K562 (cell line): Measurements from ENCODE around the gene USP2. TPM values are rescaled to one million over a fixed set of nuclear protein-coding genes. Genes with fewer than 3 reads are reported as not detected.

Experiments used
- ARID1B ChIP-seq: fragments of 450-650 bp; IDR thresholded peaks from 2 replicates; pipeline ENCODE4 v1.6.1; 2016; ENCODE audit warnings: antibody characterized with exemption, mild to moderate bottlenecking, inconsistent platforms
- ATF1 ChIP-seq, 2 experiments: fragments of 450-650 bp in 1 of 2; IDR thresholded peaks; 2 replicates each; pipeline ENCODE4 v1.6.1; 2016; ENCODE audit warnings: missing compliant biosample characterization in 1 of 2, missing genetic modification characterization in 1 of 2
- CTCFL ChIP-seq: IDR thresholded peaks from 2 replicates; pipeline ENCODE4 v1.6.1; 2011; ENCODE audit warnings: borderline replicate concordance, low read depth, mild to moderate bottlenecking, moderate library complexity, low read length; ENCODE audit not compliant: insufficient read depth, poor library complexity, severe bottlenecking
- L3MBTL2 ChIP-seq: fragments of 450-650 bp; IDR thresholded peaks from 2 replicates; pipeline ENCODE4 v1.6.1; 2016; ENCODE audit warnings: mild to moderate bottlenecking, moderate library complexity
- MAX ChIP-seq: sonication (generic); formaldehyde crosslinking; IDR thresholded peaks from 2 replicates; pipeline ENCODE4 v1.9.0; 2022; ENCODE audit warnings: mild to moderate bottlenecking, missing genetic modification reagents
- MCM3 ChIP-seq: fragments of 450-650 bp; IDR thresholded peaks from 2 replicates; pipeline ENCODE4 v1.6.1; 2016
- MECOM ChIP-seq: fragments of 250-450 bp; sonication (Bioruptor Pico); IDR thresholded peaks from 2 replicates; pipeline ENCODE4 v1.8.0; 2022; ENCODE audit warnings: inconsistent platforms
- MLLT1 ChIP-seq, 2 experiments: fragments of 450-650 bp; IDR thresholded peaks; 2 replicates each; pipeline ENCODE4 v1.6.1; 2016
- RAD21 ChIP-seq, 2 experiments: fragments of 250-450 bp in 1 of 2; fragments of 450-650 bp in 1 of 2; sonication (Bioruptor Pico) in 1 of 2; formaldehyde crosslinking in 1 of 2; IDR thresholded peaks in 1 of 2; conservative IDR thresholded peaks in 1 of 2; 2 replicates each; pipeline versions ENCODE4 v1.4.0 to v1.8.0; 2020 to 2022; ENCODE audit warnings: mild to moderate bottlenecking in 2 of 2, moderate library complexity in 1 of 2
- RNF2 ChIP-seq: sonication (generic); IDR thresholded peaks from 2 replicates; pipeline ENCODE4 v1.6.1; 2016
- SMARCA4 ChIP-seq: fragments of 450-650 bp; IDR thresholded peaks from 2 replicates; pipeline ENCODE4 v1.6.1; 2016
- THRB ChIP-seq: fragments of 450-650 bp; formaldehyde crosslinking; conservative IDR thresholded peaks from 2 replicates; pipeline ENCODE4 v1.4.0; 2022; ENCODE audit warnings: mild to moderate bottlenecking, missing genetic modification characterization
- VEZF1 ChIP-seq: fragments of 200-800 bp; sonication (Bioruptor generic); IDR thresholded peaks from 2 replicates; pipeline ENCODE4 v1.6.1; 2017; ENCODE audit warnings: missing genetic modification characterization, missing compliant biosample characterization
- XRCC5 ChIP-seq: fragments of 200-400 bp; formaldehyde crosslinking; IDR thresholded peaks from 2 replicates; pipeline ENCODE4 v1.6.1; 2017; ENCODE audit warnings: low read depth, mild to moderate bottlenecking, low read length
- polyA plus RNA-seq, 8 experiments: library from polyadenylated mRNA; depleted of rRNA in 4 of 8; stranded (reverse) in 5 of 8; unstranded in 3 of 8; fragments of >200 nt; fragmentation: Nextera tagmentation in 2 of 8; fragmentation: Illumina TruSeq in 1 of 8; extraction: Ambion mirVana in 2 of 8; extraction: Trizol in 1 of 8; gene quantifications; 2 replicates each; pipeline versions ENCODE4 v1.2.1 to v1.2.3, GENCODE V29; 2011 to 2014; ENCODE audit warnings: inconsistent platforms in 1 of 8, missing spikeins in 1 of 8
- total RNA-seq, 7 experiments: library from RNA; depleted of rRNA in 6 of 7; stranded (reverse); fragments of >200 nt in 6 of 7; fragmentation: Illumina TruSeq in 2 of 7; extraction: Trizol in 2 of 7; gene quantifications; 2 replicates each; pipeline versions ENCODE4 v1.2.1 to v1.2.3, GENCODE V29; 2011 to 2021; ENCODE audit warnings: low replicate concordance in 1 of 7
- TF ChIP-seq, protein P1 (sequence below), 2 experiments: IDR thresholded peaks; 2 replicates each; pipeline ENCODE4 v1.6.1; 2011; ENCODE audit warnings: borderline replicate concordance in 1 of 2, control low read depth in 1 of 2, low read depth in 1 of 2, low read length in 1 of 2, mild to moderate bottlenecking in 1 of 2, mixed read lengths in 1 of 2, moderate library complexity in 1 of 2; ENCODE audit not compliant: insufficient read depth in 1 of 2, insufficient read length in 1 of 2, poor library complexity in 1 of 2, severe bottlenecking in 1 of 2; ENCODE audit errors: extremely low read depth in 1 of 2
- TF ChIP-seq, protein P2 (sequence below): fragments of 450-650 bp; IDR thresholded peaks from 2 replicates; pipeline ENCODE4 v1.6.1; 2016; ENCODE audit warnings: missing biosample characterization, missing genetic modification characterization
- TF ChIP-seq, protein P3 (sequence below): fragments of 250-450 bp; sonication (Bioruptor Pico); IDR thresholded peaks from 2 replicates; pipeline ENCODE4 v1.8.0; 2021; ENCODE audit warnings: moderate library complexity, mild to moderate bottlenecking, inconsistent platforms

The USP2 gene
- total and polyA plus RNA-seq, 9 of the 15 experiments (the other 6 are each of a cell fraction or from before 2014, with no cell fraction given) = 2.8 to 16.9 (median 3.9) TPM

DNA sequence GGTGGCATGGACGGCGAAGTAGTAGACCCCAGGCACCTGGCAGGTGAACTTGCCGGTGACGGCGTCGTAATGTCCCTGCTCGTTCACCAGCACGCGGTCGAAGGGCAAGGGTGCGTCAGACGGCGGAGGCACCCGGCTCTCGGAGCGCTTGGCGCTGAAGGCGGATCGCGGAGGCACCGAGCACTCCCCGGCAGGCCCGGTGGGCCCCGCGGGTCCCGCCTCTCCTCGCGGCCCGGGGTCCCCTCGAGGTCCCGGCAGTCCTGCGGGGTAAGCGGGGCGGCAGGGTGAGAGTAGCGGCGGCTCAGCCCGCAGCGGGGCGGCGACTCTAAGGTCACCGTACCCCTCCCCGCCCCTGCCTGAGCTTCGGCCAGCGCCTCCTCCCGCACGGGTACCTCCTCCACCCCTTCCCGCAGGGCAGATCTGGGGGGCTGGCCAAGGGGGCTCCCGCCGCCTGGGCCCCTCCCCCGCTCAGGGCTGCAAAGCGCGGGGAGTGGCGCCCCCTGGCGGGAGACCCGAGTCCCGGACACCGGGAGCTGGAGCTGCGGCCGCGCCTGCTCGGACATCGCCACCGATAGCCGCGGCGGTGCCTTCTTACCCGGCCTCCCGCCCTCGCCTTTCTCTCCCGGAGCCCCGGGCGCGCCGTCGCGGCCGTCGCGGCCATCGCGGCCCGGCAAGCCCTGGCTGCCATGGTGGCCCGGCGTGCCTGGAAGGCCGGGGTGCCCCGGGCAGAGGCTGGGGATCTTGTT lies 41.7 kb downstream of the USP2 start (continued):
- TF ChIP-seq THRB (CRISPR knock-in tag) (no peak), ATF1 (CRISPR knock-in tag; IDR thresholded peaks at IDR 0.05) (no peak), ATF1 (tag; IDR thresholded peaks at IDR 0.05) (peak; percentile 50; the same call in 1 of the 2 replicates), MAX (peak; percentile 78), RAD21 (CRISPR knock-in tag; conservative IDR thresholded peaks at IDR 0.05 in 1 of 2, IDR thresholded peaks at IDR 0.05 in 1 of 2) (peak; percentile 50 to 69), ARID1B (peak; percentile 34; the same call in 1 of the 2 replicates), MECOM (CRISPR knock-in tag) (peak; percentile 48; the same call in 1 of the 2 replicates), CTCFL (peak; percentile 96), VEZF1 (peak; percentile 79), L3MBTL2 (peak; percentile 98), RNF2 (peak; percentile 7; the same call in 1 of the 2 replicates), SMARCA4 (no peak), XRCC5 (peak; percentile 82; the same call in 1 of the 2 replicates), MCM3 (no peak), MLLT1 (IDR thresholded peaks at IDR 0.05) (0 out of 4 replicates have a peak, but pooled peaks of 1 of the 2 experiments have one; percentile 26)
- TF ChIP-seq, protein P1, sequence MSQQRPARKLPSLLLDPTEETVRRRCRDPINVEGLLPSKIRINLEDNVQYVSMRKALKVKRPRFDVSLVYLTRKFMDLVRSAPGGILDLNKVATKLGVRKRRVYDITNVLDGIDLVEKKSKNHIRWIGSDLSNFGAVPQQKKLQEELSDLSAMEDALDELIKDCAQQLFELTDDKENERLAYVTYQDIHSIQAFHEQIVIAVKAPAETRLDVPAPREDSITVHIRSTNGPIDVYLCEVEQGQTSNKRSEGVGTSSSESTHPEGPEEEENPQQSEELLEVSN (IDR thresholded peaks at IDR 0.05; ENCODE audit: borderline replicate concordance in 1 of 2, extremely low read depth in 1 of 2, insufficient read depth in 1 of 2, insufficient read length in 1 of 2, low read depth in 1 of 2, low read length in 1 of 2, poor library complexity in 1 of 2, severe bottlenecking in 1 of 2) = peak; percentile 89 to 90
- TF ChIP-seq, protein P2, sequence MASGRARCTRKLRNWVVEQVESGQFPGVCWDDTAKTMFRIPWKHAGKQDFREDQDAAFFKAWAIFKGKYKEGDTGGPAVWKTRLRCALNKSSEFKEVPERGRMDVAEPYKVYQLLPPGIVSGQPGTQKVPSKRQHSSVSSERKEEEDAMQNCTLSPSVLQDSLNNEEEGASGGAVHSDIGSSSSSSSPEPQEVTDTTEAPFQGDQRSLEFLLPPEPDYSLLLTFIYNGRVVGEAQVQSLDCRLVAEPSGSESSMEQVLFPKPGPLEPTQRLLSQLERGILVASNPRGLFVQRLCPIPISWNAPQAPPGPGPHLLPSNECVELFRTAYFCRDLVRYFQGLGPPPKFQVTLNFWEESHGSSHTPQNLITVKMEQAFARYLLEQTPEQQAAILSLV = no peak
- TF ChIP-seq, protein P3, sequence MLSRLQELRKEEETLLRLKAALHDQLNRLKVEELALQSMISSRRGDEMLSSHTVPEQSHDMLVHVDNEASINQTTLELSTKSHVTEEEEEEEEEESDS = no peak
